ENCODE results near the gene PTPRK.

PTPRK gene

GRCh38 chr6:128057946-128058345, 462.5 kb downstream of the PTPRK start:
- DNase-seq = no peak

- no peak for DNase-seq
Observed at GRCh38 chr6:128057541-128057940, 462.9 kb downstream of the PTPRK start.

GRCh38 chr6:128053109-128053508, 467.3 kb downstream of the PTPRK start:
- no peak for DNase-seq

- DNase-seq = no peak
Observed at GRCh38 chr6:128047989-128048388, 472.4 kb downstream of the PTPRK start.

GRCh38 chr6:128046033-128046432, 474.4 kb downstream of the PTPRK start:
- no peak for DNase-seq

GRCh38 chr6:128039543-128039942, 480.9 kb downstream of the PTPRK start:
- no peak for DNase-seq

GRCh38 chr6:128036808-128037570, 483.4 kb downstream of the PTPRK start:
- no peak for DNase-seq

- no peak for DNase-seq
Observed at GRCh38 chr6:128033156-128033555, 487.2 kb downstream of the PTPRK start.

- DNase-seq = no peak
Observed at GRCh38 chr6:128032042-128032441, 488.4 kb downstream of the PTPRK start.

- DNase-seq = no peak
Observed at GRCh38 chr6:128029826-128030225, 490.6 kb downstream of the PTPRK start.

GRCh38 chr6:128028183-128028582, 492.2 kb downstream of the PTPRK start:
- no peak for DNase-seq

- no peak for DNase-seq
Observed at GRCh38 chr6:128025478-128025877, 494.9 kb downstream of the PTPRK start.

- no peak for DNase-seq
Observed at GRCh38 chr6:128024969-128025368, 495.4 kb downstream of the PTPRK start.

GRCh38 chr6:128024046-128024445, 496.4 kb downstream of the PTPRK start:
- DNase-seq = no peak

GRCh38 chr6:128018821-128019220, 501.6 kb downstream of the PTPRK start:
- no peak for DNase-seq

- no peak for DNase-seq
Observed at GRCh38 chr6:128017288-128017687, 503.1 kb downstream of the PTPRK start.

GRCh38 chr6:128007658-128008057, 512.7 kb downstream of the PTPRK start:
- DNase-seq = no peak

- no peak for DNase-seq
Observed at GRCh38 chr6:128005009-128005408, 515.4 kb downstream of the PTPRK start.

GRCh38 chr6:128000363-128000762, 520.0 kb downstream of the PTPRK start:
- DNase-seq = no peak

GRCh38 chr6:127998985-127999384, 521.4 kb downstream of the PTPRK start:
- DNase-seq = no peak

GRCh38 chr6:127997496-127998164, 522.8 kb downstream of the PTPRK start:
- DNase-seq = no peak

- DNase-seq = no peak
Observed at GRCh38 chr6:127996925-127997324, 523.5 kb downstream of the PTPRK start.

GRCh38 chr6:127992144-127992543, 528.3 kb downstream of the PTPRK start:
- DNase-seq = no peak

- no peak for DNase-seq
Observed at GRCh38 chr6:127990074-127990473, 530.3 kb downstream of the PTPRK start.

GRCh38 chr6:127980996-127981395, 539.4 kb downstream of the PTPRK start:
- no peak for DNase-seq

Data from NCI-H2029 treated with DMSO at 0.1 percent for 48 hours (cell line).